NOMO-1 treated with DMSO at 0.1 percent for 48 hours (cell line): Measurements from ENCODE around the gene HOPX.
"Not testable (repeated sequence)": the region's sequence is repeated elsewhere in the genome, so short reads cannot be mapped to it uniquely, and the experiment has no call there.

Experiments used
- DNase-seq: peaks from one replicate; lab custom pipeline; 2025; ENCODE audit not compliant: unreplicated experiment; lab: John Stamatoyannopoulos, UW

HOPX gene

GRCh38 chr4:56689201-56689969 lies 8.3 kb upstream of the HOPX start:
- no peak for DNase-seq

GRCh38 chr4:56688094-56688647 lies 7.1 kb upstream of the HOPX start:
- DNase-seq, result no peak

GRCh38 chr4:56686537-56687231 lies 5.6 kb upstream of the HOPX start:
- DNase-seq, result no peak

GRCh38 chr4:56684320-56685050 lies 3.4 kb upstream of the HOPX start:
- DNase-seq, result no peak

GRCh38 chr4:56683455-56683854 lies 2.4 kb upstream of the HOPX start:
- DNase-seq, result no peak

GRCh38 chr4:56681853-56682525 lies 893 bp upstream of the HOPX start:
- DNase-seq, result no peak

- no peak for DNase-seq
Measured at GRCh38 chr4:56680266-56680665, 830 bp downstream of the HOPX start.

- no peak for DNase-seq
Measured at GRCh38 chr4:56677711-56678110, 3.4 kb downstream of the HOPX start.

- no peak for DNase-seq
Measured at GRCh38 chr4:56674984-56675383, 6.1 kb downstream of the HOPX start.

- DNase-seq, result no peak
Measured at GRCh38 chr4:56671860-56672259, 9.2 kb downstream of the HOPX start.

GRCh38 chr4:56671373-56671772 lies 9.7 kb downstream of the HOPX start:
- no peak for DNase-seq

GRCh38 chr4:56668267-56668666 lies 12.8 kb downstream of the HOPX start:
- DNase-seq, result peak; percentile 31

GRCh38 chr4:56667396-56667795 lies 13.7 kb downstream of the HOPX start:
- not testable (repeated sequence) for DNase-seq

GRCh38 chr4:56666279-56666678 lies 14.8 kb downstream of the HOPX start:
- peak; percentile 30 for DNase-seq

- peak; percentile 28 for DNase-seq
Measured at GRCh38 chr4:56665781-56666180, 15.3 kb downstream of the HOPX start.

GRCh38 chr4:56662782-56663468 lies 18.2 kb downstream of the HOPX start:
- DNase-seq, result no peak

- DNase-seq, result no peak
Measured at GRCh38 chr4:56659946-56660345, 21.1 kb downstream of the HOPX start.

GRCh38 chr4:56658528-56658927 lies 22.6 kb downstream of the HOPX start:
- DNase-seq, result no peak

- DNase-seq, result no peak
Measured at GRCh38 chr4:56657818-56658217, 23.3 kb downstream of the HOPX start.

GRCh38 chr4:56657128-56657527 lies 24.0 kb downstream of the HOPX start:
- no peak for DNase-seq

- DNase-seq, result peak; percentile 31
Measured at GRCh38 chr4:56656346-56656643, 24.8 kb downstream of the HOPX start.
